HG03460 (cell line): ENCODE results near the gene SPOCD1.
"Not testable (repeated sequence)": the region's sequence is repeated elsewhere in the genome, so short reads cannot be mapped to it uniquely, and the experiment has no call there.

Experiments
- ATAC-seq: cut with Tn5 transposase; IDR thresholded peaks from one replicate; pipeline ENCODE4 v1.9.1; 2021; ENCODE audit not compliant: unreplicated experiment

SPOCD1 gene

GRCh38 chr1:31830065-31830464 is 14.2 kb upstream of the SPOCD1 start:
- ATAC-seq = no peak

- no peak for ATAC-seq
Observed at GRCh38 chr1:31828926-31829690, 13.3 kb upstream of the SPOCD1 start.

- no peak for ATAC-seq
Observed at GRCh38 chr1:31828341-31828740, 12.5 kb upstream of the SPOCD1 start.

- ATAC-seq = no peak
Observed at GRCh38 chr1:31823780-31824179, 8.0 kb upstream of the SPOCD1 start.

- no peak for ATAC-seq
Observed at GRCh38 chr1:31822766-31823165, 6.9 kb upstream of the SPOCD1 start.

- not testable (repeated sequence) for ATAC-seq
Observed at GRCh38 chr1:31820196-31820595, 4.4 kb upstream of the SPOCD1 start.

- ATAC-seq = no peak
Observed at GRCh38 chr1:31818206-31818605, 2.4 kb upstream of the SPOCD1 start.

GRCh38 chr1:31816947-31817346 is 1.1 kb upstream of the SPOCD1 start:
- not testable (repeated sequence) for ATAC-seq

- not testable (repeated sequence) for ATAC-seq
Observed at GRCh38 chr1:31816501-31816900, 679 bp upstream of the SPOCD1 start.

- ATAC-seq = no peak
Observed at GRCh38 chr1:31815307-31815645, 546 bp downstream of the SPOCD1 start.

GRCh38 chr1:31814631-31815306 is 1.1 kb downstream of the SPOCD1 start:
- no peak for ATAC-seq

- ATAC-seq = no peak
Observed at GRCh38 chr1:31814041-31814511, 1.7 kb downstream of the SPOCD1 start.

- ATAC-seq = no peak
Observed at GRCh38 chr1:31812158-31812829, 3.5 kb downstream of the SPOCD1 start.

GRCh38 chr1:31811605-31812004 is 4.2 kb downstream of the SPOCD1 start:
- ATAC-seq = no peak

GRCh38 chr1:31809698-31810097 is 6.1 kb downstream of the SPOCD1 start:
- ATAC-seq = no peak

- ATAC-seq = no peak
Observed at GRCh38 chr1:31807273-31808048, 8.4 kb downstream of the SPOCD1 start.

GRCh38 chr1:31805318-31805717 is 10.5 kb downstream of the SPOCD1 start:
- no peak for ATAC-seq

GRCh38 chr1:31804098-31804497 is 11.7 kb downstream of the SPOCD1 start:
- no peak for ATAC-seq

- no peak for ATAC-seq
Observed at GRCh38 chr1:31803610-31804009, 12.2 kb downstream of the SPOCD1 start.

GRCh38 chr1:31802190-31803150 is 13.4 kb downstream of the SPOCD1 start:
- ATAC-seq = no peak
